ENCODE results near the gene ZMIZ2. TPM values are rescaled to one million over a fixed set of nuclear protein-coding genes. Genes with fewer than 3 reads are reported as not detected.

Gene ZMIZ2
- total and polyA plus RNA-seq, 9 of the 15 experiments (the other 6 are each of a cell fraction or from before 2014, with no cell fraction given) = 0.13 to 40.3 (median 4.9) TPM

DNA sequence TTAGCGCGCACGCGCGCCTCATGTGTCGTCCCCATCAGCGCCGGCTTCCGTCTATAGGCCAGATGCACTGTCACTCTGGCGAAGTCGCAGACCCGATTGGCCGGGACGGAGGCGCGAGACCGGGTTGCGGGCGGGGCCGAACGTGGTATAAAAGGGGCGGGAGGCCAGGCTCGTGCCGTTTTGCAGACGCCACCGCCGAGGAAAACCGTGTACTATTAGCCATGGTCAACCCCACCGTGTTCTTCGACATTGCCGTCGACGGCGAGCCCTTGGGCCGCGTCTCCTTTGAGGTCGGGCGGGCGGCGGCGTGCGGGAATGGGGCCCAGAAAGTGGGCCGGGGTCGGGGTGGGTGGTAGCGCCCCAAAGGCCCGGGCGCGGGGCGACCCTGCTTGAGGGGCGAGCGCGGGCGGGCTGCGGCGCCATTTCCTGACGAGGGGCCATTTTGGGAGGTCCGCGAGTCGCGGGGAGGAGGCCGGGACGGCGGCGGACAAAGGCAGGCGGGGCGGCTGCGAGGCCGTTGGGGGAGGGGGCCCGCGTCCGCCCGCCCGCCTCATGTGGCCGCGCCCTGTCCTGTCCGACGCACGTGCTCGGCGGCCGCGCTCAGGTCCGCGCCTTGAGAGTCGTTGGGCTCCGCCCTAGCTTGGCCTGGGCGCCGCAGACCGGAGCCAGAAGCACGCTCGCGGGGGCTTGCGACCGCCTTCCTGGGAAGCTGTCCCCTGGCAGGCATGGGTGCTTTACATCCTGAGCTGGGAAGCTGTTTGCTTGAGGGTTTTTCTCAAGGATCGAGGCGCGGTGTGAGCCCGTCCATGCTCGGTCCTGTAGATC lies 48.1 kb downstream of the ZMIZ2 start, which contains the start of gene PPIA (continued):
- peak; percentile 81; the same call in 1 of the 2 replicates for TF ChIP-seq KLF6 (CRISPR knock-in tag; IDR thresholded peaks at IDR 0.05; ENCODE audit: borderline replicate concordance)
- TF ChIP-seq, protein P1, sequence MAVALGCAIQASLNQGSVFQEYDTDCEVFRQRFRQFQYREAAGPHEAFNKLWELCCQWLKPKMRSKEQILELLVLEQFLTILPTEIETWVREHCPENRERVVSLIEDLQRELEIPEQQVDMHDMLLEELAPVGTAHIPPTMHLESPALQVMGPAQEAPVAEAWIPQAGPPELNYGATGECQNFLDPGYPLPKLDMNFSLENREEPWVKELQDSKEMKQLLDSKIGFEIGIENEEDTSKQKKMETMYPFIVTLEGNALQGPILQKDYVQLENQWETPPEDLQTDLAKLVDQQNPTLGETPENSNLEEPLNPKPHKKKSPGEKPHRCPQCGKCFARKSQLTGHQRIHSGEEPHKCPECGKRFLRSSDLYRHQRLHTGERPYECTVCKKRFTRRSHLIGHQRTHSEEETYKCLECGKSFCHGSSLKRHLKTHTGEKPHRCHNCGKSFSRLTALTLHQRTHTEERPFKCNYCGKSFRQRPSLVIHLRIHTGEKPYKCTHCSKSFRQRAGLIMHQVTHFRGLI (CRISPR knock-in tag; IDR thresholded peaks at IDR 0.05) = no peak
- no peak; the same call in none of the 2 replicates for TF ChIP-seq ZNF830 (CRISPR knock-in tag; IDR thresholded peaks at IDR 0.05)
- no peak for TF ChIP-seq ZNF444 (CRISPR knock-in tag; IDR thresholded peaks at IDR 0.05)
- TF ChIP-seq, protein P2, sequence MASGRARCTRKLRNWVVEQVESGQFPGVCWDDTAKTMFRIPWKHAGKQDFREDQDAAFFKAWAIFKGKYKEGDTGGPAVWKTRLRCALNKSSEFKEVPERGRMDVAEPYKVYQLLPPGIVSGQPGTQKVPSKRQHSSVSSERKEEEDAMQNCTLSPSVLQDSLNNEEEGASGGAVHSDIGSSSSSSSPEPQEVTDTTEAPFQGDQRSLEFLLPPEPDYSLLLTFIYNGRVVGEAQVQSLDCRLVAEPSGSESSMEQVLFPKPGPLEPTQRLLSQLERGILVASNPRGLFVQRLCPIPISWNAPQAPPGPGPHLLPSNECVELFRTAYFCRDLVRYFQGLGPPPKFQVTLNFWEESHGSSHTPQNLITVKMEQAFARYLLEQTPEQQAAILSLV (tag; IDR thresholded peaks at IDR 0.05) = no peak
- no peak for TF ChIP-seq MCM7 (IDR thresholded peaks at IDR 0.05)
- no peak for TF ChIP-seq EZH2 (IDR thresholded peaks at IDR 0.05; ENCODE audit: borderline replicate concordance, low read depth, low read length)
- no peak for TF ChIP-seq CHCHD3 (CRISPR knock-in tag; IDR thresholded peaks at IDR 0.05)
- peak; percentile 100 for TF ChIP-seq POLR2G (IDR thresholded peaks at IDR 0.05; ENCODE audit: low read depth, low read length)
- TF ChIP-seq UBTF (IDR thresholded peaks at IDR 0.05; ENCODE audit: borderline replicate concordance in 1 of 2, low read depth in 2 of 2, low read length in 2 of 2) = no peak
- no peak for TF ChIP-seq SREBF2 (CRISPR knock-in tag; IDR thresholded peaks at IDR 0.05)
- TF ChIP-seq, protein P3, sequence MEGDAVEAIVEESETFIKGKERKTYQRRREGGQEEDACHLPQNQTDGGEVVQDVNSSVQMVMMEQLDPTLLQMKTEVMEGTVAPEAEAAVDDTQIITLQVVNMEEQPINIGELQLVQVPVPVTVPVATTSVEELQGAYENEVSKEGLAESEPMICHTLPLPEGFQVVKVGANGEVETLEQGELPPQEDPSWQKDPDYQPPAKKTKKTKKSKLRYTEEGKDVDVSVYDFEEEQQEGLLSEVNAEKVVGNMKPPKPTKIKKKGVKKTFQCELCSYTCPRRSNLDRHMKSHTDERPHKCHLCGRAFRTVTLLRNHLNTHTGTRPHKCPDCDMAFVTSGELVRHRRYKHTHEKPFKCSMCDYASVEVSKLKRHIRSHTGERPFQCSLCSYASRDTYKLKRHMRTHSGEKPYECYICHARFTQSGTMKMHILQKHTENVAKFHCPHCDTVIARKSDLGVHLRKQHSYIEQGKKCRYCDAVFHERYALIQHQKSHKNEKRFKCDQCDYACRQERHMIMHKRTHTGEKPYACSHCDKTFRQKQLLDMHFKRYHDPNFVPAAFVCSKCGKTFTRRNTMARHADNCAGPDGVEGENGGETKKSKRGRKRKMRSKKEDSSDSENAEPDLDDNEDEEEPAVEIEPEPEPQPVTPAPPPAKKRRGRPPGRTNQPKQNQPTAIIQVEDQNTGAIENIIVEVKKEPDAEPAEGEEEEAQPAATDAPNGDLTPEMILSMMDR (IDR thresholded peaks at IDR 0.05 in 2 of 3, conservative IDR thresholded peaks at IDR 0.05 in 1 of 3; ENCODE audit: insufficient read depth in 2 of 3, low read depth in 1 of 3, low read length in 3 of 3) = no peak
- no peak for TF ChIP-seq ZKSCAN1 (IDR thresholded peaks at IDR 0.05; ENCODE audit: low read depth, low read length)
- no peak for TF ChIP-seq STAT5B (CRISPR knock-in tag; IDR thresholded peaks at IDR 0.05)
- peak; percentile 95 for TF ChIP-seq MAX (CRISPR knock-in tag; IDR thresholded peaks at IDR 0.05)
